GM18867 (cell line): ENCODE results near the gene OPCML.

Experiments
- ATAC-seq: cut with Tn5 transposase; IDR thresholded peaks from one replicate; pipeline ENCODE4 v1.9.1; 2021; ENCODE audit warnings: mild to moderate bottlenecking, moderate library complexity; ENCODE audit not compliant: unreplicated experiment

OPCML gene

DNA sequence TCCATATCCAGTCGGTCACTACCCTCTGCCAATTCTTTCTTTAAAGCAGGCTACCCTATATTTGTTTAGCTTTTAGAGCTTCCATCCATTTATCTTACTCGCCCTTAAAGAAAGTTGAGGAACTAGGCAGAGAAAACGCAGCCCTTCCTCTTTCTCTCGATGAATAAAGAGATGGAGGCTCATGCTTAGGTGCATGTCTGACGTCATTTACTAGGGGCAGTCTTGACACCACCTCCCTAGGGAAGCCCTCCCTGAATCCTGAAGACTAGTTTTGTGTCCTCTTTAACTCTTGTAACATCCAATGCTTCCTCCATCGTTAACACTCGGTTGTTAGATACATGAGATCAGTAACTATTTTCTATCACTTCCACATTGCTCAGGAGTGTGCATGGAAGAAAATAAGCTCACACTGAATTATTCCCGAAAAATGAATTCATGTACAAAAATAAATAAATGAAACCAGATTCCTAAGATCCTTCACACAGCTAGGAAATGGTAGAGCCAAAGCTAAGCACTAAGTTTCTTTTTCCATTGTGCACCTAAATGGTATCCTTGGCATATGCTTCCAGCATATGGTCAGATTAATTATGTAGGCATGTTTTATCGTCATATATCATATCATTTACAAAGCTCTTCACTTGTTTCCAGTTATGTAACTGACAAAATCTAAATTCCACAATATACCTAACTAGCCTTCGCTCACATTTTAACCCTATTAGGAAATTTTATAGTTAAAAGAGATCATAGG is 291.2 kb downstream of the OPCML start:
- ATAC-seq = no peak

DNA sequence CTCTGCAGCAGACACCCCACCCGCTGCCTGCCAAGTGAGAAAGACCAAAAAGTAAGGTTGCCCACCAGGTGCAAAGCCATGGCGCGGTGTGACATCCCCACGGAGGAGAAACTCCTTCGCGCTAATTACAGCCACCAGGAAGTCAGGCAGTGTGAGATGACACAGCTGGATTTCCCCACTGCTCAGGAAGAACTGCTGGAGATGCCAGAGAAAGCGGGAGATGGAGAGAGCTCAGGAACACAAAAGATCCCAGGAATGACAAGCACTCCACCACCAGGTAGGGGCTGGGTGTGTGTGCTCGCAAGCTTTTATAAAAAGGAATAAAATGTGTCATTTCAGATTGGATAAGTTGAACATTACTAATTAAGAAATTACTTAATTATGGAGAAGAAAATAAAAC is 292.7 kb downstream of the OPCML start:
- no peak for ATAC-seq

DNA sequence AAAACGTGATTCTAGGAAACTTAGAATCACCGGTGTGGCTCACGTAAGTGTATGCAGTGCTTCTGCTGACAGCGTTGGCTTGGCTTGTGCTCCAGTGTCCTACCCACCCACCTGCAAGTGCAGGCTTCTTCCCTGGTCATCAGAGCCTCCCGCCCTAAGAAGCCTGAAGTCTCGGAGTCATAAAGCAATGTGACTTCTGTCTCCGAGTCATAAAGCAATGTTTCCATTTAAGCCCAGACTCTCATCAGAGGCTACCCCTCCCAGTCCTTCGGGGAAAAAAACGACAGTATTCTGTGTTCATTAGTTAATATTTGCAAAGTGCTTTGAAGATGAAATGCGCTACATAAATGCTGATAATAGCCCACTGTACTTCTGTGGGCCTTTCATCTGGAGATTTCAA is 293.8 kb downstream of the OPCML start:
- no peak for ATAC-seq

DNA sequence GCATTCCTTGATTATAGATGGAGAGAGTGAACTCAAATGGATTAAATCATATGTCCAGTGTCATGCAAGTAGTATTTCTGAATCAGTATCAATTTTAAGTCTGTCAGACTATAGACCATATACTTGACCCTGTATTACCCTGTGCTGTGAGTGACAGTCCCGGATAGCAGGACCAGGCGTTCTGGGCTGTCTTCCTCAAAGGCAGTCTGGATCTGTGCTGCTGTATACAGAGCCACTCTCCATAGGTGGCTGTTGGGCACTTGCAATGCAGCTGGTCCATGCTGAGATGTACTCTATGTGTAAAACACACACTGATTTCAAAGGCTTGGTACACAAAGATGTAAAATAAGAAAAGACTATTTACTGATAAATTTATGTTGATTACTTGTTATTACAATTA is 294.3 kb downstream of the OPCML start:
- no peak for ATAC-seq

DNA sequence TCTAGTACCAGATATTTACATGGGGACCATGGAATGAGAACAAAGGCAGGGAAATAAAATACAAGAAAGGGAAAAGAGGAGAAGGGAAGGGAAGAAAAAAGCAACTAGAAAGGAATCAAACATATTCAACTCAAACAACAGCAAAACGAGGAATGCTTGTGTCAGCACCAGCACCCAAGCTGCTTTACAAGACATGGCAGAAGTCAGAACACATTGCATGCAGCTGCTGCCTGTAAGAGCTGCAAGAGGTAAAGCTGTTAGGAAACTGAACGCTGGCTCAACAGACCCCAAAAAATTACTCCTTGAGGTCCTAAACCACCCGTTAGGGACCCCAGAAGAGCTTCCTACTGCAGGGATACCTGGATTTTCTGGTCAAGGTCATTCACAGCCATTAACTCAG is 296.9 kb downstream of the OPCML start:
- no peak for ATAC-seq

DNA sequence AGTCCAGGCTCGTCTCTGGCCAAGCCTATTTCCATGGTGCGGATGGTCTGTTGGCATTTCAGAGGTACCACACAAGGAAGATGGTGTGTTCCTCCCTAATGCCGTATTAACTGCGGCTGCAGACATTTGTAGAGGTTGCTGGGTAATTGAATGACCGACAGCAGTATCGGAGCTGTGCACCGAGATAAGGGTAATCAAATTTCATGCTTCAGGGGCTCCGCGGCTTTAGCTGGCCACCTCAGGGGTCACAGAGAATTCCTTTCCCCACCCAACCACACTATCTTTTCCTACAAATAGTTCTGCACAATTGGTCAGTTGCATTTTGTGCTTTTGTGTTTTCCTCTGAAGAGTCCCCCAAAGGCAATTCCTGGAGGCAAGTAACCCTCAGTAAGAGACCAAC is 297.4 kb downstream of the OPCML start:
- ATAC-seq = no peak

DNA sequence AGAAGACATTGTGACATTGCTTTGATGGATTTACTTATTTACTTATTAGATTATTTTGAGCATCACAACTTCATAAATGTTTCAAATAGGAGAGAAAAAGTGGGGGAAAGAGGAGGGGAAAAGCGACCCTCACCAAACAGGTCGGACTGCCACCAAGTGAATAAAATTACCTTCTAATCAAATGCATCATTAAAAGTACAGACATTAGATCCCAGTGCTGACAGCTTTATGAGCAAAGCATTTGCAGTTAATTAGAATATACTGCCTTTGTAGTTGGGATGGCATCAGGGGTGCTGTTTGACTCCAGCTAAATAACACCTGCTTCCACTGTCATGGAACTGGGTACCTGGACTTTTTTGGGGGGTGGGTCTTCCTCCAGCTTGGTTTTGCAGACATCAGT is 299.6 kb downstream of the OPCML start:
- no peak for ATAC-seq

DNA sequence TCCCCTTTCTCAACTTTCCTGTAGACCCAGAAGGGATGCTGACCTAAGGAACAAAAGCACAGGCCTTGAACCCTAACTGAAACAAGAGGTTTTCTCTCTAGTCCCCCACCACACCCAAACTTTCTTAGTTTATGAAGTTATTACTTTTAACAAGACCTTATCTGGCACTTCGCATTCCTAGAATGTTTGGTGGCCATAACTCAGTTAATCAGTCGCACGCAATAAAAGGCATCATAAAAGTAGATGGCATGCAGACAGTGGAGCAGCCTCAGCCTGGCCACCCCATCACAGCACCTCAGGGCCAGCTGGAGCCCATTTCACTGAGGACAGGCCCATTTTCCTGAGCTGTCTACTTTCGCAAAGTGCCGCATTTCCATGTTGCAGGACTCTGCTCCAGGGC is 301.9 kb downstream of the OPCML start:
- ATAC-seq = no peak

DNA sequence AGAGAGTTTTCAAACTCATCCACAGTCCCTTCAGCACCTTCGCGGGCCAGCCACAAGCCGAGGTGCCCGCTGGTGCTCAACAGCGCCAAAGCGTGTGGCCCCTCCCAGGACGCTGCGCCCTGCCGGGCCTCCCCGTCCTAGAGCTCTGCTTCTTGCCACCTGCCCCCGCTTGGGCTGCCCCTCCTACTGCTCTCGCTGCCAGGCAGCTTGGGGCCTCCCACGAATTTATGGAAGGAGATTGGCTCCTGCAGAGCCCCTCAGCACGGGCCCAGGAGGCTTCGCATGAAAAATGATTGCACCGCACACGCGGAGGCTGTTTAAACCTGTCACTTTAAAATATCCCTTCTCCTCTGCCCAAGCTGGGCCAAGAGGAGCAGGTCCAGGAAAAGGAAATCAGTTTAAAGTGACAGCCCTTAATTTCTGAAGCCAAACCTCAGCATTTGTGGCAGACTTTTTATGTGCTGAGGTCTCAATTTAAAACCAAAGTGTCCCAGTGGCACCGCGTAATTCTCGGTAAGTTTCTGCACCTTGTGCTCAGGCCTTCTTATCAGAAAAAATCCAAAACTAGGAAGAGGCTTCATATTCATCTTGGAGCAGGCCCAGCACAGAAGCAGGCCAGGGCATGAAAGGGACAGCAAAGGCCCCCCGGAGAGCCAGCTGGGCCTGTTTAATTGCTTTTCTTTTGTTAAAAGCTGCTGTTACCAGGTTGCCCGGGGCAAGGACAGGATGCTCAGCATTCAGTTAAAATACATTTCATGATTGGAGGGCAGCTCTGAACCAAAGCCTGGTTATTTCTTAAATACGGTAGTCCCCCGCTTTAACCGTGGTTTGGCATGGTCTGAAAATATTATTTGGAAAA is 303.6 kb downstream of the OPCML start:
- ATAC-seq = no peak

DNA sequence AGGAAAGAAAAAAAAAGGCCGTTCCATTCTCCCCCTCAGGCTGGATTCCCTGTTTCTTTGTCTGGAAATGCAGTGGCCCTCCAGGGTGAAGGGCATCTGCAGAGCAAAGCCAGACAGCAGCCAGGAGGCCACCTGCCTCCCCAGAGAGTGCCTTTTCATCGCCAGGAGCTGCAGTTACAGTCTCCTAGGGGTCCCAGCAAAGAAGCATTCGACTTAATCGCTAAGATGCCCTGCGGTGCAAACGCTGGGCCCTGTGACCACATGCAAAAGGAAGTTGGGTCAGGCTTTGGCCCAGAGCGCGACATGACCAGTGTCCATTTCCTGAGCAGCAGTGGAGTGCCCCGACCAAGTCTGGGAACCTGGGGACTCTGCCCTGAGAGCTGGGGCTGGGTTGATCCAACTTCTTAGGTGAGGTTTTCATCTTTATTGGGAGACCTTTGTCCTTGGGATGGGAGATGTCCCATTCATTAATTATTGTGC is 304.6 kb downstream of the OPCML start:
- ATAC-seq = no peak

DNA sequence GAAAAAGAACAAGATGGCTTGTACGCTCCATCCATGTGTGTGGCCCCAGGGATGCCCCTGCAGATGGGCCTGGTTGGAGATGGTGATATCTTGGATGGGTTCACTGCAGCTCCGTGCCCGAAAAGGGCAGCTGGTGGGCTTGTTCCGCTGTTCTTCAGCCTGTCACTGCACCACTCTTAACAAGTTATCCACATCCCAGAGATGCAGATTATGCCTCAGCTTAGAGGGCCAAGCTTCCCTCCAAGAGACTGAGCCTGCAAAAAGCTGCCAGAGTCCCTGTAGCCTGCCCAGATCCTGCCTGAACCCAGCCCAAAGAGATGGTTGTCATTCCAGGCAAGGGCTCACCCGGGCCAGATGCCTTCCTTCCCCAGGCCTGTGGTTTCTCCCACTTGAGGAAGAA is 308.0 kb downstream of the OPCML start:
- no peak for ATAC-seq

DNA sequence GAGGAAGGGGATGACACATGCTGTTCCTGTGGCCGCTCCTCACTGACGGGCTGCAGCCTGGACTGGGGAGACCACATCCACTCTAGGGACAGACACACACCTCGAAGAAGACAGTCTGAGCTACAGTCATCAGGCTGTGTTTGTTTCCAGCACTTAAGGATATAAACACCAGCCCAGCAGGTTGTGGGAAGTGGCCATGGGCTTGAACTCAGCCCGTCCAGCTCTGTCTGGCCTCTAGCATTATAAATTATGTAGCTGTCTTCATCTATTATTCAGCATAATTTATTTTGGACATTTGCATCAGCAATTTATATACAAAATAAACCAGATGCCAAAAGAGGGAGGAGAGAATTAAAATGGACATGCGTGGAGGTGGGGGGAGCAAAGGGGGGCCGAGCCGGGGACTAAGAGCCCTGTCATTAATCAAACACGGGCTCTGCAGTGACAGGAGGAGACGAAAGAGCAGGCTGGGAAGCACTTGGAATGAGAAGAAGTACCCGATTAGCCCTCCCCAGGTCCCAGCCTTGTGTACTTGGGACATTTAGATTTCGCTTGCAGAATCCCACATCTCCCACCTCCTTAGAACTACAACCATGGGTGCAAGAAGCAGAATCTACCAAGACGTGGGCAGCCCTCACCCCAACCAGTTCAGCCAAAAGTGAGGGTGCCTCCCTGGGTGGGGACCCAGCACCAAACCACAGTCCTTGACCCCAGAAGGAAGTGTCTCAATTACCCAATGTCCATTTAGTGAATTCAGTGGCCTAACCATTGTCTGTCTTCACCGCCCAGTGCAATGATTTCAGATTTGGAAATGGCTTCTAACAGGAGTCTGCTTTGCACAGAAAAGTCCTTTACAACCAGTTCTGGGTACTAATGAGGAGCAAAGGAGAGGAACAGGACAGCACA is 309.6 kb downstream of the OPCML start:
- ATAC-seq = no peak

DNA sequence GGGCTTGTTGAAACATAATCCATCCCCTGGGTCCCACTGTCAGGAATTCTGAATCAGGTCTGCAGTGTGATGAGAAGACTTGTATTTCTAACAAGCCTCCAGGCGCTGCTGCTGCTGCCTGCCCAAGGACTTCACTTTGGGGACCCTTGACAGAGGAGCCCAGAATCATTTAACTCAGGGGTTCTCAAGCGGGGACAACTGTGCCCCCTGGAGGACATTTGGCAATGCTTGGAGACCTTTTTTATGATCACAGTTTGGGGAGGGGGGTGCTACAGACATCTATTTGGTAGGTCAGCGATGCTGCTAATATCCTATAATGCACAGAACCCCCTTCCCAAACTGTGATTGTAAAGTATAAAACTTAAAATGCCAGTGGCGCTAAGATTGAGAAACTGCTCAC is 312.8 kb downstream of the OPCML start:
- ATAC-seq = no peak

DNA sequence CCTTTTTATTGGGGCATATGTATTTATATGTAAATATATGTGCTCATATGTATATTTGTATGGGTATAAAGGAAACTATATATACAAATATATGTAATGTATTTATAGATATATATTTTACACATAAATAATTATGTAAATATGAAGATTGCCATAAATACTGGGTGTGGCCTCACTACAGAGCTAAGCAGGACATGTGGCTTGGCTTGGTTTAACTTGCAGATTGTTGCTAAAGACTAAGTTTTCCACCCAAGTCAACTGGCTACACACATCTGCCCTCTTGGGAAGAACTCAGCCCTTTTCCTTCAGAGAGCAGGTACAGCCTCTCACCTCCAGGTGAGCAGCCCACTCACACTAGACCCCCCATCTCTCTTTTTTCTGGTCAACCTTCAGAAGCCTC is 315.5 kb downstream of the OPCML start:
- ATAC-seq = no peak

DNA sequence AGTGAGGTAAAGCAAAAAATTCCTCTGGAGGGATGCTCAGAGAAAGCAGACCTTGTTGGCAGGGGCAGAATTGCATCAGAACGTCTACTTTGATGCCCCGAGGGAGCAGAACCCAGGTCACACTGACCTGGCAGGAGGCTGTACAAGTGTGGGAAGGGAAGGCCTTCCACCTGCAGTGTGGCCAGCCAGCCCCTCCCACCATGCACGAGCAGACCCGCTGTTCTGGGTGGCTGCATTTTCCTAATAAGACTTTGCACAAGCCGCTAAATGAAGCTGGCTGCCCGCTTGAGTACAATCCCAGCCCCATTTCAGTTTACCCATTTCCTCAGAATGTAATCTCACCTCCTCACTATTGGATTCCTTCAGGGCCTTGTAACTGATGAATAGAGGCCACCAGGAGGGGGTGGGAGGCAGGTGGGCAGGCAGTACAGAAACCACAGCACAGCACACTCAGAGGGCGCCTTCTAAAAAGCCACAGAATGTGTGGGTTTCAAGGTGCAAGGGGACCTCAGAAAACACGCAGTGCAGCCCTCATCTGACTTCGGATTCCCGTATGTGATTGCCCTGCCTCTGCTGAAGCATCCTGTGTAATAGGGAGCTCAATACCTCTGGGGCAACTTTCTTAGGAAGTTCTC is 316.6 kb downstream of the OPCML start:
- ATAC-seq = no peak

DNA sequence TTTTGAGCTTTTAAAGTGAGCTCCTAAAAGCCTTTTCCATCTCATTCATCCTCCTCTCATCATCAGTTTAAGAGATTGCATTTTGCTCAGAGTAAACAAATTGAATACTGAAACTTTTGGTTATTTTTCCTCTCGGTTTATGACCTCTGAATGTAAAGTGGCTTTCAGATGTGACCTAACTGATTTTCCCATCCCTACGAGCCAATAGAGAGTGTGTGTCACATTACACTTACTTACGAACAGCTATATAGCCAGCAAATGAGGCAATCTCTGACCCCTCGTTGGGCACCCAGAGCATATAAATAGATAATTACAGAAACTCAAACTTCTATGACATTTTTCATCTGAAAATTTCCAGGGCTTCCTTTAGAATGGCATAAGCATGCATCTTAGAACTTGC is 317.7 kb downstream of the OPCML start:
- ATAC-seq = no peak

DNA sequence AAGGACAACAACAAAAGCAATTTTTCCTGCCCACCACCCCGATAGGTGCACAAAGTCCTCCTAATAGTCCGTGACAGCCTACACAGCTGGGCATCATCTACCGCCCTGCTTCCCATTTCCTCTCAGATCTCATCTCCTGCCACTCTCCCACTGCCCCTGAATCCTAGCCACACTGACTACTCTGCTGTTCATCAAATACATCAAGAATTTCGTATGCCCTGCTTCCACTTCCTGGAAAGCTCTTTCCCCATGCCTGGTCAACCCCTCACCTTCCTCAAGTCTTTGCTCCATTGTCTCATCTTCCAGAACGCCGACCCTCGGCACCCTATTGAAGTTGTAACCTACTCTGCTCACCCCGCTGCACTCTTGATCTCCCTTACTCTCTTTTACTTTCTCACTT is 320.1 kb downstream of the OPCML start:
- no peak for ATAC-seq

DNA sequence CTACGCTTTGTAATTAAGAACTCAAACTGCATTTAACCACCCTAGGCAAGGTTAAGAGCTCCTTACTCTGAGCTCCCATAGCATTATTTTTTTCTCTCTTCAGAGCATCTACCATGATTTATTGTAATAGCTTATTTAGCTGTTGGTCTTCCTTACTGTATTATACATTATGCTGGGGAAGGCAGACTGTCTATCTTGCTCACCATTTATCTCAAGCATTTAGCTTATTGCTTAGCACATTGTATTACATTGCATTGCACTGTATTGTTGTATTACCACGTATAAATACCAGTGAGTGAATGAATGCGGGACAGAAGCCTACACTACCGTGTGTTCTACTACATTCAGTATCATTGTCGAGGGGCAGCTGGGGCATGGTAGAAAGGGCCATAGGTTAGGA is 324.3 kb downstream of the OPCML start:
- no peak for ATAC-seq

DNA sequence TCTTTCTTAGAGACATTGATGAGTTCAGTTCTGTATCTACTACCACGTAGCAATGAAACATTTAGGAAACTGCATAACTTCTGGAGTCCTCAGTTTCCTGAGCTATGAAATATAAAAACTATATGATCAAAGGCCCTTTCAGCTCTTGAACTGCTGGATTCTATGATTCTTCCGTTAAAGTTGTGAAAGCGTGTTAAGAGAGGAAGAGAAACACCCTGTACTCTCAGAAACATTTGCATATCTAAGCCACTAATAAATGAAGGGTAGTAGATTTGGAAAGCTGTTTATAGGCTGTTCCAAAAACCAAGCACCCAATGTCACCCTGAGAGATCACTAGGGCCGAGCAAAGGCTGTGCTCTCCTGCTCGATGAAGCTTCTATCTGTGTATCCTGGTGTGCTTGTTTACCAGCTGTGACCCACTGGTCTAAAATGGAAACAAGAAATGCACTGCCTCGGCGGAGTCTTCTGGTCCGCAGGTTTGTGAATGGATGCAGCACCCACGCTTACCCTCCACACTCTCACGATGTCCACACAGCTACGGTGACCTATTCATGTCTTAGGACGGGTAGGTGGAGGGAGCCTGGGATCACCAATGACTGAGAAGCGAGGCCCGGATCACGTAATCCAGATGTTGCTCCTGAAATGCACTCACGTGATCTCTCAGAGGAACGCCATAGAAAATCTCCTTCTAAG is 325.8 kb downstream of the OPCML start:
- no peak for ATAC-seq

DNA sequence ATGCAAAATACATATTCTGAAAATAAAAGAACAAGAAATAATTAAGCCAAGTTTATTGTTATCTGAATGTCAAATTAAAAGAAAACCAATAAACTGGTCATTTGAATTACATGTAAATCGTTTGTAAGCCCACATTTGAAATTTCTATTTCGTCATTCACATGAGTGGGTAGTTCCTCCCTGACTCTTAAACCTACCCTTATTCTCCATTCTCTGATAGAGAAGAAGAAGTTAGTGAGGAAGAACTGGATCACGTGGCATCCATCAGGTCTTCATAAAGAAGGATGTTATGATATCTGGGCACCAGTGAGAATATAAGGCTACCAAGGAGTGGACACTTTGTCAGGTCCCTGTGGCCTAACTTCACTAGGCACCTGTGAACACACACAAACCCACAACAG is 328.1 kb downstream of the OPCML start:
- no peak for ATAC-seq
